ENCODE data around the gene PLBD2. TPM values are rescaled to one million over a fixed set of nuclear protein-coding genes. Genes with fewer than 3 reads are reported as not detected.

The PLBD2 gene
- total RNA-seq, 2 experiments from 2014 or later, result 11.1 to 12.0 TPM

GRCh38 chr12:113391650-113392337, 33.4 kb downstream of the PLBD2 start:
- H3K4me3 Mint-ChIP-seq, result no peak overlapping the region
- ChIA-PET CTCF (no interaction called here), POLR2A (no interaction called here)
- H3K4me1 Mint-ChIP-seq (ENCODE audit: low read depth), result no peaks in the 10 kb centered on the region
- no peak for DNase-seq
- ATAC-seq, result no peak
- H3K27me3 Mint-ChIP-seq (ENCODE audit: low read depth), result no peaks in the 10 kb centered on the region
- no peak overlapping the region for H3K27ac Mint-ChIP-seq
- H3K9me3 Mint-ChIP-seq (ENCODE audit: insufficient read depth), result no peaks in the 10 kb centered on the region
- H3K36me3 Mint-ChIP-seq (ENCODE audit: low read depth), result no peaks in the 10 kb centered on the region

GRCh38 chr12:113392520-113392919, 34.1 kb downstream of the PLBD2 start:
- Mint-ChIP-seq H3K27ac (no peak overlapping the region), H3K36me3 (ENCODE audit: low read depth) (no peaks in the 10 kb centered on the region), H3K4me1 (ENCODE audit: low read depth) (no peaks in the 10 kb centered on the region), H3K4me3 (no peak overlapping the region), H3K9me3 (ENCODE audit: insufficient read depth) (no peaks in the 10 kb centered on the region), H3K27me3 (ENCODE audit: low read depth) (no peaks in the 10 kb centered on the region)
- ChIA-PET CTCF (no interaction called here), POLR2A (no interaction called here)
- no peak for ATAC-seq
- no peak for DNase-seq

GRCh38 chr12:113392988-113393579, 34.7 kb downstream of the PLBD2 start:
- DNase-seq (no peak), ATAC-seq (no peak)
- ChIA-PET POLR2A (no interaction called here), CTCF (no interaction called here)
- no peaks in the 10 kb centered on the region for H3K4me1 Mint-ChIP-seq (ENCODE audit: low read depth)
- no peak overlapping the region for H3K4me3 Mint-ChIP-seq
- no peaks in the 10 kb centered on the region for H3K27me3 Mint-ChIP-seq (ENCODE audit: low read depth)
- no peaks in the 10 kb centered on the region for H3K9me3 Mint-ChIP-seq (ENCODE audit: insufficient read depth)
- H3K36me3 Mint-ChIP-seq (ENCODE audit: low read depth), result no peaks in the 10 kb centered on the region
- no peak overlapping the region for H3K27ac Mint-ChIP-seq

- Mint-ChIP-seq H3K36me3 (ENCODE audit: low read depth) (no peaks in the 10 kb centered on the region), H3K27me3 (ENCODE audit: low read depth) (no peaks in the 10 kb centered on the region), H3K4me1 (ENCODE audit: low read depth) (no peaks in the 10 kb centered on the region), H3K9me3 (ENCODE audit: insufficient read depth) (no peaks in the 10 kb centered on the region), H3K27ac (no peak overlapping the region), H3K4me3 (no peak overlapping the region)
- DNase-seq (no peak), ATAC-seq (no peak)
- POLR2A ChIA-PET, result no interaction called here
- CTCF ChIA-PET, result no interaction called here
Measured at GRCh38 chr12:113393749-113394148, 35.4 kb downstream of the PLBD2 start.

GRCh38 chr12:113395119-113395518, 36.7 kb downstream of the PLBD2 start:
- no peaks in the 10 kb centered on the region for H3K27me3 Mint-ChIP-seq (ENCODE audit: low read depth)
- CTCF ChIA-PET, result no interaction called here

GRCh38 chr12:113396200-113396599, 37.8 kb downstream of the PLBD2 start:
- ChIA-PET POLR2A (no interaction called here), CTCF (no interaction called here)
- Mint-ChIP-seq H3K9me3 (ENCODE audit: insufficient read depth) (no peaks in the 10 kb centered on the region), H3K4me1 (ENCODE audit: low read depth) (no peaks in the 10 kb centered on the region), H3K4me3 (no peak overlapping the region), H3K36me3 (ENCODE audit: low read depth) (no peaks in the 10 kb centered on the region), H3K27me3 (ENCODE audit: low read depth) (no peaks in the 10 kb centered on the region), H3K27ac (no peak overlapping the region)
- DNase-seq (no peak), ATAC-seq (no peak)

More at GRCh38 chr12:113395119-113395518, 36.7 kb downstream of the PLBD2 start:
- Mint-ChIP-seq H3K4me3 (no peak overlapping the region), H3K27ac (no peak overlapping the region), H3K9me3 (ENCODE audit: insufficient read depth) (no peaks in the 10 kb centered on the region), H3K4me1 (ENCODE audit: low read depth) (no peaks in the 10 kb centered on the region), H3K36me3 (ENCODE audit: low read depth) (no peaks in the 10 kb centered on the region)
- no peak for DNase-seq
- POLR2A ChIA-PET, result no interaction called here
- no peak for ATAC-seq

- H3K36me3 Mint-ChIP-seq (ENCODE audit: low read depth), result no peaks in the 10 kb centered on the region
- DNase-seq (no peak), ATAC-seq (no peak)
- H3K4me3 Mint-ChIP-seq, result no peak overlapping the region
- POLR2A ChIA-PET, result no interaction called here
- CTCF ChIA-PET, result no interaction called here
- no peaks in the 10 kb centered on the region for H3K27me3 Mint-ChIP-seq (ENCODE audit: low read depth)
- H3K9me3 Mint-ChIP-seq (ENCODE audit: insufficient read depth), result no peaks in the 10 kb centered on the region
- H3K4me1 Mint-ChIP-seq (ENCODE audit: low read depth), result no peaks in the 10 kb centered on the region
- no peak overlapping the region for H3K27ac Mint-ChIP-seq
Measured at GRCh38 chr12:113396828-113397496, 38.6 kb downstream of the PLBD2 start.

GRCh38 chr12:113397497-113398197, 39.3 kb downstream of the PLBD2 start:
- ATAC-seq (no peak), DNase-seq (no peak)
- ChIA-PET CTCF (no interaction called here), POLR2A (no interaction called here)
- H3K27ac Mint-ChIP-seq, result no peak overlapping the region
- no peaks in the 10 kb centered on the region for H3K27me3 Mint-ChIP-seq (ENCODE audit: low read depth)
- no peaks in the 10 kb centered on the region for H3K36me3 Mint-ChIP-seq (ENCODE audit: low read depth)
- H3K4me3 Mint-ChIP-seq, result no peak overlapping the region
- H3K9me3 Mint-ChIP-seq (ENCODE audit: insufficient read depth), result no peaks in the 10 kb centered on the region
- H3K4me1 Mint-ChIP-seq (ENCODE audit: low read depth), result no peaks in the 10 kb centered on the region

- Mint-ChIP-seq H3K4me1 (ENCODE audit: low read depth) (no peaks in the 10 kb centered on the region), H3K4me3 (no peak overlapping the region), H3K36me3 (ENCODE audit: low read depth) (no peaks in the 10 kb centered on the region), H3K27ac (no peak overlapping the region), H3K9me3 (ENCODE audit: insufficient read depth) (no peaks in the 10 kb centered on the region), H3K27me3 (ENCODE audit: low read depth) (no peaks in the 10 kb centered on the region)
- DNase-seq (no peak), ATAC-seq (no peak)
- ChIA-PET POLR2A (no interaction called here), CTCF (no interaction called here)
Measured at GRCh38 chr12:113398346-113399290, 40.2 kb downstream of the PLBD2 start.

GRCh38 chr12:113399490-113399889, 41.1 kb downstream of the PLBD2 start:
- Mint-ChIP-seq H3K27ac (no peak overlapping the region), H3K27me3 (ENCODE audit: low read depth) (peaks cover 2% of the 10 kb centered on the region), H3K4me1 (ENCODE audit: low read depth) (no peaks in the 10 kb centered on the region), H3K36me3 (ENCODE audit: low read depth) (no peaks in the 10 kb centered on the region), H3K4me3 (no peak overlapping the region), H3K9me3 (ENCODE audit: insufficient read depth) (no peaks in the 10 kb centered on the region)
- ATAC-seq (no peak), DNase-seq (no peak)
- ChIA-PET CTCF (no interaction called here), POLR2A (no interaction called here)

- no peaks in the 10 kb centered on the region for H3K9me3 Mint-ChIP-seq (ENCODE audit: insufficient read depth)
- H3K4me1 Mint-ChIP-seq (ENCODE audit: low read depth), result no peaks in the 10 kb centered on the region
- no peaks in the 10 kb centered on the region for H3K36me3 Mint-ChIP-seq (ENCODE audit: low read depth)
- no peak for ATAC-seq
- peaks cover 4% of the 10 kb centered on the region for H3K27me3 Mint-ChIP-seq (ENCODE audit: low read depth)
- no peak overlapping the region for H3K4me3 Mint-ChIP-seq
- ChIA-PET POLR2A (no interaction called here), CTCF (no interaction called here)
- no peak for DNase-seq
- no peak overlapping the region for H3K27ac Mint-ChIP-seq
Measured at GRCh38 chr12:113400362-113400761, 42.0 kb downstream of the PLBD2 start.

Data from activated CD8-positive, alpha-beta T cell treated with anti-CD3 and anti-CD28 coated beads, Interleukin-2, amount 10 ng/mL, durations not matched to agents 7 days and 5 days (primary cell).